Measurements from ENCODE around the gene ATXN2.

- TF ChIP-seq POLR2AphosphoS5 (IDR thresholded peaks at IDR 0.05) (no peak), CTCF (IDR thresholded peaks at IDR 0.05 in 8 of 11, conservative IDR thresholded peaks at IDR 0.05 in 3 of 11) (no peak)
Observed at GRCh38 chr12:111557271-111558106, 41.6 kb downstream of the ATXN2 start.
